NCI-H2107 (cell line): ENCODE results near the gene MMP1.

Source experiments
- DNase-seq: peaks from one replicate; lab custom pipeline; 2025; lab: John Stamatoyannopoulos, UW

MMP1 gene

GRCh38 chr11:102798012-102798746, at the start of gene MMP1:
TSS of gene MMP1 (minus strand) at chr11:102798160. CDS start at chr11:102798092, 68 bp downstream.
- DNase-seq, result no peak

- no peak for DNase-seq
Observed at GRCh38 chr11:102846292-102846691, 48.3 kb upstream of the MMP1 start.

- no peak for DNase-seq
Observed at GRCh38 chr11:102843489-102843888, 45.5 kb upstream of the MMP1 start, which contains the start of gene MMP3. TSS of gene MMP3 (minus strand) at chr11:102843609. CDS start at chr11:102843546, 63 bp downstream.

DNA sequence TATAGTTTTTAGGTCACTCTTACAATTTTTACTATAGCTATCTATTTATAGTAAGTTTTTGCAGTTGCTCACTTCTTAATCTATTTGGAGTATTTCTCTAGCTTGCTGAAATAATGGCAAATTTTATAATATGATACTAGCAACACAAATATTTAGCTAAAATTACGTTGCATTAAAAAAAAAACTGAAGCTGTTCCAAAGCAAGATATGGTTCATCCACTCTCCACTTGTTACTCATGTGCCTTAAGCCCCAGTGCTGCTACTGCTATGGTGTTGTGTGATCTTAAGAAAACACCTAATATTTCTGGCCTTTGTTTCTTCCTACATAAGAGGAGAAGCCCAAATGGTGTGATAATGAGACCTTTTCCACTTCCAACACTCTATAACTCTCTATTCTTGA, 45.0 kb upstream of the MMP1 start:
- DNase-seq, result no peak

- DNase-seq, result no peak
Observed at GRCh38 chr11:102840018-102840417, 42.1 kb upstream of the MMP1 start.

GRCh38 chr11:102837646-102838045, 39.7 kb upstream of the MMP1 start:
- DNase-seq, result no peak

DNA sequence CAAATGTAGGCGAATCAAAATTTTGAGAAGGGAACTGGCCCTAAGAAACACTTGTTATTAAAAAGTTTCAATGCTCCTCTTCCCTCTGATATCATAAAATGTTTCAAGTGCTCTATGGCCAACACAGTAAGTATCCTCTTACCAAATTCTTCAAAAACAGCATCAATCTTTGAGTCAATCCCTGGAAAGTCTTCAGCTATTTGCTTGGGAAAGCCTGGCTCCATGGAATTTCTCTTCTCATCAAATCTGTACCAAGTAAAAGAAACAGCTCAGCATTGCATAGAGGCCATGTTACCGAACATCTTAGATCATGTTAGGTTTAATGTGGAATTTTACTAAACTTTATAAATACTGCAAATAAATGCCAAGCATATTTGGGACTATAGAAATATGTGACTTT, 39.2 kb upstream of the MMP1 start:
- DNase-seq, result no peak

DNA sequence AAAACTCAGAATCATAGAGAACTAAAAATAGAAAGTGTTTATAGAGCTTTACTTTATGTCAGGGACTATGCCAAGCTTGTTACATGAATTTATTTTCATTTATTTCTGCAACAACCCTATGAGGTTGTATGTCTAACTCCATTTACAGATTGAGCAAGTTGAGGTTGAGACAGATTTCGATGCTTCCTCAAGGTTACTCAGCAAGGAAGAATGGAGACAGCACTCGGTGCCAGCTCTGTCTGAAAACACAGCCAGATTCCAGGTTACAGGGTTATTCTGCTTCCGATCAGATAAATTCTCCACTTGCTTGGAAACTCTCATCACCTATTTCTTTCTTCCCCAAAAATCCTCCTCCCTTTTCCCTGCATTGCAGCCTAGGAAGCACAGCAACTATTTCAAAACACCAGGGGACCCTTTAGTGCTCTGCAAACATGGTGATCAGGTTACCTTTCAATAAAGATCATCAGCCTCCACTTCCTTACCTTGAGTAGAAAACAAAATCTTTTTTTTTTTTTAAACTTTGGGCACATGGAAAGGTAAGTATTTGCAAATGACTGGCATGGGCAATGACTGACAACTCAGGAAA, 38.4 kb upstream of the MMP1 start:
- DNase-seq, result no peak

GRCh38 chr11:102833731-102834130, 35.8 kb upstream of the MMP1 start:
- no peak for DNase-seq

DNA sequence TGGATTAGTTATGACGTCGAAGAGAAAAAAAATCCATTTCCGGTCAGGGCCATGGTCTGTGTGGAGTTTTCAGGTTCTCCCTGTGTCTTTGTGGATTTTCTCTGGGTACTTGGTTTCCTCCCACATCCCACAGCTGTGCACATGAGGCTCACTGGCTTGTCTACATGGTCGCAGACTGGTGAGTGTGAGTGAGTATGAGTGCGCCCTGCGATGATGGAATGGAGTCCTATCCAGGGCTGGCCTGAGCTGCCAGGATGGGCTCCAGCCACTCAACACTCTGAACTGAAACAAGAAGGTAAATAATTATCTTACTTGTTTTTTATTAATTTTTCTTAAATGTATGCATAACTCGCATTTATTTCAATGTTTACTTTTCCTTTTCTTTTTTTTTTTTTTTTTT, 34.7 kb upstream of the MMP1 start:
- DNase-seq, result no peak

GRCh38 chr11:102831489-102832440, 33.8 kb upstream of the MMP1 start:
- DNase-seq, result no peak

- no peak for DNase-seq
Observed at GRCh38 chr11:102831128-102831488, 33.1 kb upstream of the MMP1 start.

GRCh38 chr11:102830001-102830727, 32.2 kb upstream of the MMP1 start:
- DNase-seq, result no peak

- DNase-seq, result no peak
Observed at GRCh38 chr11:102829316-102830000, 31.5 kb upstream of the MMP1 start.

DNA sequence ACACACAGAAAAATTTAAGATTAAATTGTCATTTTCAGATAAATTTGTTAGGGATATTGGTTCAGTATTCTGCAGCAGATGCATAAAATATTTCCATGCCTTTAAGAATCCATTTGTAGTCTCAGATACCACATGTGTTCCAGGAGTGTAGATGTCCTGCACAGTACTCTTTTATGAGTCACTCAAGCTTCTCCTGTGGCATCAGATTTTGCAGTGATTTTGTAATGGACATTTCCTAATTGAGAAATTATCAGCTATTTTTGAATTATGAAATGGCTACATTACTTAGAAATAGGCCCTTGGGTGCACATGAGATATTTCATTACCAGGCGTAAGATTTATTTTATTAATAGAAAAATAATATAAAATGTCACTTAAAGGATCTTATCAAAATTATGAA, 26.6 kb upstream of the MMP1 start:
- no peak for DNase-seq

- no peak for DNase-seq
Observed at GRCh38 chr11:102819491-102819890, 21.5 kb upstream of the MMP1 start.

DNA sequence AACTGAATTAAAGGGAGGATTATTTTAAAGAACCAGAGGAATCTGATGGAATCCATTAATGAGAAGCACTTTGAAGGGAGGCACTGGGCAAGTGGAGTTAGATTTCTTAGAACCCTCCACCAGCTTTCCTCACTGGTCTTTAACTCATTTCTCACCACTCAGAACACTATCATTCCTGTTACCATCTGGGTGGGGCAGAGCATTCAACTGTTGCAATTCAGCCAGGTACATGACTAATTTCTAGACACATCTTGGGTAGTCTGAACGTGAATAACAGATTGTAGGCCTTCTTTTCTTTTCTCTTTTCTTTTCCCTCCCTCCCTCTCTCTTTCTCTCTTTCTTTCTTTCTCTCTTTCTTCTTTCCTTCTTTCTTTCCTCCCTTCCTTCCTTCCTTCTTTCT, 15.5 kb upstream of the MMP1 start:
- DNase-seq, result no peak

GRCh38 chr11:102812188-102812587, 14.2 kb upstream of the MMP1 start:
- no peak for DNase-seq

DNA sequence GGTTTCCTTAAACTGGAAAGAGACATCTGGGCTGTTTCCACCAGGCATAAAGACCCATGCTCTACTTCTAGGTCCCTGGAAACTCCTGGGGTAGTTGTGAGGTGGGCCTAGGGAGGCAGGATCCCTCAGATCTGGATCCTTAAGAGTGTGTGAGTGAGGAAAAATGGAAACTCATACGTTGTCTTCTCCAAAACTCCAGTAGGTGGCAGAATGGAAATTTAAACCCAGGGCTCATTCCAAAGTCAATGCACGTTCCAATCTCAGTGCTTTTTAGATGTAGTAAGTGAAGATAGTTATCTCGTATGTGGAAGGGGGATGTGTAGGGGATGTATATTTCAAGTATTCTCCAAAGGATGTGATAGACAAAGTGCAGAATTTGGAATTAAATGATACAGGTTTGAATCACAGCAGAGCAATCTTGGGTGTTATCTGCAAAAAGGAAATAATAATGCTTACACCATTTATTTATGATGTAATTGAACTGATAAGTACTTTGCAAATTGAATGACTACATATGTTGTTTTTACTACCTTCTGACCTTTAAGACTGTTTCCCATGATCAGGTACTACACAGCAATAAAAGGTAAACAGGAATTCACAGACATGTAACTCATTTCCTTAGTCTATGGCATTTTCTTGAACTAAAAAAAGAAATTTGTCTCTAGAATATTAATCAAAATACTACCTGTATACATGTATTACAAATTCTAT, 13.1 kb upstream of the MMP1 start:
- no peak for DNase-seq

GRCh38 chr11:102809971-102810370, 12.0 kb upstream of the MMP1 start:
- DNase-seq, result no peak

GRCh38 chr11:102807921-102808320, 10.0 kb upstream of the MMP1 start:
- DNase-seq, result no peak
